AG09309 (cell line): Measurements from ENCODE around the gene URM1.
"Not testable (repeated sequence)": the region's sequence is repeated elsewhere in the genome, so short reads cannot be mapped to it uniquely, and the experiment has no call there.

Experiments
- DNase-seq: peaks from one replicate; pipeline ENCODE4 v3.0.0-alpha.2; 2010; ENCODE audit warnings: low read depth
- H3K4me3 ChIP-seq: 2 replicates; pipeline ENCODE4 v1.5.1; 2011; ENCODE audit warnings: mild to moderate bottlenecking, low read depth, low read length, moderate library complexity; ENCODE audit not compliant: control insufficient read depth
- TF ChIP-seq, protein P1 (sequence below): IDR thresholded peaks from 2 replicates; pipeline ENCODE4 v1.5.1; 2011; ENCODE audit warnings: mild to moderate bottlenecking, low read depth, low read length, inconsistent platforms; ENCODE audit not compliant: insufficient read depth, control insufficient read depth; ENCODE audit errors: missing control alignments

Gene URM1

DNA sequence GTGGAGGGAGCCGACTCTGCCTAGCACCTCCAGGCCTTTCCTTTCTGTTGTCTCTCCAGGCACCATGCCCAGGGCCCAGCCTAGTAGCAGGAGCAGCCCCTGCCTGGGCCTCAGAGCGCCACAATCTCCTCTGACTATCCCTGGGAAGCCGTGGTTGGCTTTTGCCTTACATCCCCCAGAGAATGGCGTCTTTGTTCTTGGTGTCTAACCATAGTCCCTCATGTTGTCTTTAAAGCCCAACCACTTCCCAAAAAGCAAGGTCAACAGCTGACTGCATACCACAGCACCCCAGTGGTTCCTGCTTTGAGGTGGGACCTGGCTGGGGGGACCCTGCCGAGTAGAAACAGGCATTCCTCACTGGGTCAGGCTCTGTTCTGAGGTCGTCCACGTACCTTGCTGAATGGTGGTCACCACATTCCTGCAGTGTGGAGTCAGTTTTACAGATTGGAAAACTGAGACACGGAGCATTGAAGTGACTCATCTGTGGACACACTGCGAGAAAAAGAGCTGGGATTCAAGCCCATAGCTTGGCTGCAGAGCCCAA, 35.7 kb downstream of the URM1 start:
- no peak overlapping the region for H3K4me3 ChIP-seq
- DNase-seq = no peak
- TF ChIP-seq, protein P1, sequence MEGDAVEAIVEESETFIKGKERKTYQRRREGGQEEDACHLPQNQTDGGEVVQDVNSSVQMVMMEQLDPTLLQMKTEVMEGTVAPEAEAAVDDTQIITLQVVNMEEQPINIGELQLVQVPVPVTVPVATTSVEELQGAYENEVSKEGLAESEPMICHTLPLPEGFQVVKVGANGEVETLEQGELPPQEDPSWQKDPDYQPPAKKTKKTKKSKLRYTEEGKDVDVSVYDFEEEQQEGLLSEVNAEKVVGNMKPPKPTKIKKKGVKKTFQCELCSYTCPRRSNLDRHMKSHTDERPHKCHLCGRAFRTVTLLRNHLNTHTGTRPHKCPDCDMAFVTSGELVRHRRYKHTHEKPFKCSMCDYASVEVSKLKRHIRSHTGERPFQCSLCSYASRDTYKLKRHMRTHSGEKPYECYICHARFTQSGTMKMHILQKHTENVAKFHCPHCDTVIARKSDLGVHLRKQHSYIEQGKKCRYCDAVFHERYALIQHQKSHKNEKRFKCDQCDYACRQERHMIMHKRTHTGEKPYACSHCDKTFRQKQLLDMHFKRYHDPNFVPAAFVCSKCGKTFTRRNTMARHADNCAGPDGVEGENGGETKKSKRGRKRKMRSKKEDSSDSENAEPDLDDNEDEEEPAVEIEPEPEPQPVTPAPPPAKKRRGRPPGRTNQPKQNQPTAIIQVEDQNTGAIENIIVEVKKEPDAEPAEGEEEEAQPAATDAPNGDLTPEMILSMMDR = no peak

DNA sequence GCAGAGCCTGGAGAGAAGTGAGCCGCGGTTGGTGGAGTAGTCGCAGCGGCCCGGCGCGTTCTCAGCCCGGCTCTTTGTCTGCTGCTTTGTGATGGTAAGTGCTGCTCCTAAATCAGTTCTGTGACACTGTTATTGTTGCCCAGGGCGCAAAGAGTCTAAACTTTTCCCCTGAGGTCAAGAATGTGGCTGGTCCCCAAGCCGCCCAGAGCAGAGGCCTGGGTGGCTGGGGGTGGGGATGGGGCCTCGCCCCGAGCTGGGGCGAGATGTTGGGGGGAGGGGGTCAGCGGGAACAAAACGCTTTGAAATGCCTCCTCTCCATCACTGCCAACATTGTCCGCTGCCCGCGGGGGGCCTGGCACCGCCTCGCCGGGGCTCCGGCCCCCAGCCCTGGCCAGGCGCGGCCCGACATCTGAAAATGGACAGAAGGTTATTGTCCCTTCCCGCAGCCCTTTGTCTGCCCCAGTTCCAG, 37.8 kb downstream of the URM1 start:
- DNase-seq = no peak
- no peak overlapping the region for H3K4me3 ChIP-seq
- TF ChIP-seq, protein P1 = no peak

DNA sequence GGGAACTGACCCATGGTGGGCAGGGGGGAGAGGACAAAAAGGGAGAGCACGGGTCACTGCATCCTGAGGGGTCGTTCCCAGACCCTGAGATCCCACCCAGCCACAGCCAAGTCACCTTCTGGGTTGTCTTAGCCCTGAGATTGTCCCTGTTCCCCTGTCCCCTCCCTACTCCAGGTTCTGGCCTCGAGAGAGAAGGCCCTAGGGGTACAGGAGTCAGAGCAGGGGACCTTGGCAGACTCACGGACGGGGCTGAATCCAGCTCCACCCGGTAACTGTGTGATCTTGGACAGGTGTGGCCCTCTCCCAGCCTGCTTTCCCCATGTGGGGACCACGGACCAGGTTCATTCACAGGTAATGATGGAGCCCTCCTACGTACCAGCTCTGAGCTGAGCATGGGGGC, 38.3 kb downstream of the URM1 start:
- TF ChIP-seq, protein P1 = no peak
- DNase-seq = no peak
- no peak overlapping the region for H3K4me3 ChIP-seq

DNA sequence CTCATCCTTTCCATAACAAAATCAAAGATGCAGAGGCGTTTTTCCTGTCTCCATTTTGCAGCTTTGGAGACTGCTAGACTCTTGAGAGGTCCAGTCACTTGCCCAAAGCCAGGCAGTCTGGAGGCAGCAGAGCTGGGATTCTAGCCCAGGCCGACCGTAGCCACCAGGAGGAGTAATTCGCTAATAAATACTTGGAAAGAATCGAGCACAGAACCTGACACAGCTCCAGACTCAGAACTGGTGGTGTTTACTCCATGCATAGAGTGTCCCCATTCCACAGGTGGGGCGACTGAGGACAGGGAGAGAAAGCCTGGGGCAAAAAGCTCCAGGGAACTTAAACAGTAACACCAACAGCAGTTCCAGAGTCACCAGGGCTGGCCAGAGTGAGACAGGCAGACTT, 38.8 kb downstream of the URM1 start:
- no peak for DNase-seq
- no peak overlapping the region for H3K4me3 ChIP-seq
- TF ChIP-seq, protein P1 = peak; percentile 50

DNA sequence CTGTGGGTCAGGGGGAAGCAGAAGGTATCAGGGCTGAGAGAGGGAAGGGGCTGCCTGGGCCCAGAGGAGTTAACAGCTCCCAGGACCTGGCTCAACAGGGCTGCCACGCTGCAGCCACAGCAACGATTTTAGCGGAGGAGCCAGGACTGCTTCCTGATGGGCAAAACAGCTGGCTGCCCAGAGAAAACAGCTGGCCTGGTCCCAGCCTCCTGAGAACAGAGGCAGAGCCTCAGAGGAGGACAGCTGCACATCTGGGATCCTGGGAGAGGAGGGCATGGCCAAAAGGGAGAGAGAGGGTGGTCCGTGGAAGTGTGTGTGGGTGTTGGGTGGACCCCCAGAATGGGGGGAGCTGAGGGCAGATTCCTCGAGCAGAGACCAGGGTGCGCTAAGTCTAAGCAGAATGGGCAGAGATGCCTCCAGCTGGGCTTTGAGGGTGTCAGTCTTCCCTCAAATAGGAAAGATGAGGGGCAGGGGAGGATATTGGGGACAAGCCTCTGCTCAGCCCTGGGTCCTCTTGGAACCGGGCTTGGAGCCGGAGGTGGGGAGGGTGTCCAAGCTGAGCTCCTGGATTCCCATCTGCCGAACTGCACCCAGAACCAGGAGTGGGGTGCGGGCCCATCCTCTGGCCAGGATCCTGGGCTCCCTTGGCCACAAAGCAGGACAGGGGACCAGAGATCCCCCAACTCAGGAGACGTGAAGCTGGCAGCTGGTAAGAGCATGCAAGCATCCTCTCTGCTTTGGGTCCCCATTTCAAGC, 40.4 kb downstream of the URM1 start:
- no peak for DNase-seq
- TF ChIP-seq, protein P1 = no peak
- H3K4me3 ChIP-seq = no peak overlapping the region

DNA sequence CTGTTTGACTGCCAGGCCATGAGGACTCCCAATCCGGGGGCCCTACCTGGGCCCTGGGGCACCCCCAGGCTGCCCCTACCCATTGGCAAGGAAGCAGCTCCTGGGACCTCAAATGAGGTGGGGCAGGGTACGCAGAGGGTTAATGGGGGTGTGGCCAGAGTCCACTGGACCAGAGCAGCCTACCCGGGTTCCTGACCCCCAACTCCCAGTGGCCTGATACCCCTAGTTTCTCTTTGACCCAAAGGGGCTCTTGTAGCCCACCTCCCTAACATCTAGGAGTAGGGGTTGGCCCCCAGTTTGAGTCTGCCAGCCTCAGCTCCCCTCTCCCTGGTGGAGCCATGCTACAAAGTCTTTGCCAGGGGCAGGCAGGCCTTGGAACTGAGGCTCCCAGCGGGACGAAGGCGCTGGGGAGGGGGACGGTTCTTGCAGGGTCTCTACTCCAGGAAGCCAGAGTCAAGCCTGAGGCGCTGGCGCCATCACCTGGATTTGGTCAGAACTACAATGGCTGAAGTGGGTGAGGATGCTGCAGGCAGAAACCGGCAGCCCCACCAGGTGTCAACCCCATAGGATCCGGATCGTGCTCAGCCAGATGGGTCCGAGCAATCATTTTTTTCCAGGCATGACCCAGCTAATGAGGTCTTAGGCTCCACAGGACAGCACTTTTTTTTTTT, 41.1 kb downstream of the URM1 start:
- TF ChIP-seq, protein P1 = peak; percentile 79
- H3K4me3 ChIP-seq = no peak overlapping the region
- no peak for DNase-seq

DNA sequence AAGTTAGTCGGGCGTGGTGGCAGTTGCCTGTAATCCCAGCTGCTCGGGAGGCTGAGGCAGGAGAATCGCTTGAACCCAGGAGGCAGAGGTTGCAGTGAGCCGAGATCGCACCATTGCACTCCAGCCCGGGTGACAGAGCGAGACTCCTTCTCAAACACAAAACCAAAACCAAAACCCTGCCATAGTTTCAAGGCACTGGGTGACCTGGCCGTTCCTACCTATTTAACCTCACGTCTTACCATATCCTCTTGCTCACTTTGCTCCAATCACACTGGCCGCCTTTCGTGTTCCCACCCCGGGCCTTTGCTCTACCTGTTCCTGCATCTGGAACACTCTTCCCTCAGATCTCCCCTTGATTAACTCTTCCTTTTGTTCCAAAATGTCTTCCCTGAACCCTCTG, 42.6 kb downstream of the URM1 start:
- not testable (repeated sequence) for DNase-seq

More for the DNA sequence above, 42.6 kb downstream of the URM1 start:
- H3K4me3 ChIP-seq = not testable (repeated sequence)
